GM19023 (cell line): ENCODE data around the gene COL25A1.
"Not testable (repeated sequence)": the region's sequence is repeated elsewhere in the genome, so short reads cannot be mapped to it uniquely, and the experiment has no call there.

Experiments
- ATAC-seq: cut with Tn5 transposase; IDR thresholded peaks from one replicate; pipeline ENCODE4 v1.9.1; 2021; ENCODE audit warnings: mild to moderate bottlenecking, moderate library complexity; ENCODE audit not compliant: unreplicated experiment

COL25A1 gene

GRCh38 chr4:109131559-109131958 is 170.9 kb downstream of the COL25A1 start:
- no peak for ATAC-seq

GRCh38 chr4:109128589-109128988 is 173.9 kb downstream of the COL25A1 start:
- no peak for ATAC-seq

- ATAC-seq, result no peak
Measured at GRCh38 chr4:109127866-109128265, 174.6 kb downstream of the COL25A1 start.

- ATAC-seq, result no peak
Measured at GRCh38 chr4:109126856-109127255, 175.6 kb downstream of the COL25A1 start.

GRCh38 chr4:109125084-109125483 is 177.4 kb downstream of the COL25A1 start:
- no peak for ATAC-seq

GRCh38 chr4:109123951-109124350 is 178.5 kb downstream of the COL25A1 start:
- no peak for ATAC-seq

- no peak for ATAC-seq
Measured at GRCh38 chr4:109121561-109121960, 180.9 kb downstream of the COL25A1 start.

GRCh38 chr4:109119852-109120251 is 182.6 kb downstream of the COL25A1 start:
- no peak for ATAC-seq

- no peak for ATAC-seq
Measured at GRCh38 chr4:109118635-109119034, 183.8 kb downstream of the COL25A1 start.

GRCh38 chr4:109114501-109114900 is 188.0 kb downstream of the COL25A1 start:
- no peak for ATAC-seq

GRCh38 chr4:109113521-109113920 is 188.9 kb downstream of the COL25A1 start:
- ATAC-seq, result no peak

GRCh38 chr4:109111031-109111430 is 191.4 kb downstream of the COL25A1 start:
- ATAC-seq, result no peak

- not testable (repeated sequence) for ATAC-seq
Measured at GRCh38 chr4:109108215-109108614, 194.2 kb downstream of the COL25A1 start.

- ATAC-seq, result no peak
Measured at GRCh38 chr4:109094056-109094455, 208.4 kb downstream of the COL25A1 start.

- ATAC-seq, result no peak
Measured at GRCh38 chr4:109091727-109092409, 210.6 kb downstream of the COL25A1 start.

GRCh38 chr4:109083911-109084310 is 218.5 kb downstream of the COL25A1 start:
- no peak for ATAC-seq

GRCh38 chr4:109079731-109080130 is 222.7 kb downstream of the COL25A1 start:
- no peak for ATAC-seq

- no peak for ATAC-seq
Measured at GRCh38 chr4:109079201-109079600, 223.3 kb downstream of the COL25A1 start.

GRCh38 chr4:109078724-109079123 is 223.7 kb downstream of the COL25A1 start:
- no peak for ATAC-seq

- no peak for ATAC-seq
Measured at GRCh38 chr4:109077505-109077904, 225.0 kb downstream of the COL25A1 start.

GRCh38 chr4:109076709-109077108 is 225.7 kb downstream of the COL25A1 start:
- ATAC-seq, result not testable (repeated sequence)

- ATAC-seq, result no peak
Measured at GRCh38 chr4:109075621-109076020, 226.8 kb downstream of the COL25A1 start.

- ATAC-seq, result no peak
Measured at GRCh38 chr4:109072595-109072994, 229.9 kb downstream of the COL25A1 start.
